DMS114 treated with DMSO at 0.1 percent for 48 hours (cell line): Measurements from ENCODE around the gene DACH1.

ENCODE experiments used
- DNase-seq: peaks from one replicate; lab custom pipeline; 2025; ENCODE audit not compliant: unreplicated experiment; lab: John Stamatoyannopoulos, UW

DACH1 gene

DNA sequence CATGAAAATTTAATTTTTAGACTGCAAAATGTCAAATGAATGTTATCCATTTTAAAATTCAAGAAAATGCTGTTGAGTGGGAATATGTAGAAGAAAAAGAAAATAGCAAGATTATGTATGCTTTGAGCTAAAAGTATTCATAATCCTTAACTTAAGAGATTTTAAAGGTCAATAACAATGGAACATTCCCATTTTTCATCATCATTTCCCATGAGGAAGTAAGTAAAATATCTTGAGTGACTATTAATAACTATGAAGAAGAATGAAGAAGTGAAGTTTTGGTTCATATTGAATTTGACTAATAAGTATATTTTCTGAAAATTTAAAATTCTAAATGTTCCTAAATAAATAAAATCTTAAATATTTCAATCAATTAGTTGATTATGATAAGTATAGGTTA is 273.4 kb downstream of the DACH1 start:
- DNase-seq: no peak

GRCh38 chr13:71591374-71591773 is 275.6 kb downstream of the DACH1 start:
- no peak for DNase-seq

DNA sequence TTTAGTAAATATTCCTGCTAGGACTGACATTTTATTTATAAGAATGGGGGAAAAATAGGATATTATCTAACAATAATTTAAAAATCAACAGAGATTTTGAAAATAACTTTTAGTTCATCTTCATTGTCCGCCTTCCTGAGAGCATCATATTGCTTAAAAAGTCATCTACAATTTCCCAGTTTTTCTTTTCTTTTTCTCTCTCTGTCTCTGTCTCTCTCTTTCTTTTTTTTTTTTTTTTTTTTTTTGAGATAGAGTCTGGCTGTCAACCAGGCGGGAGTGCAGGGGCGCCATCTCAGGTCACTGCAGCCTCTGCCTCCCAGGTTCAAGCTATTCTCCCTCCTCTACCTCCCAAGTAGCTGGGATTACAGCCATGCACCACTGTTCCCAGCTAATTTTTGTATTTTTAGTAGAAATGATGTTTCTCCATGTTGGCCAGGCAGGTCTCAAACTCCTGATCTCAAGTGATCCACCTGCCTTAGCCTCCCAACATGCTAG is 276.3 kb downstream of the DACH1 start:
- DNase-seq: no peak

GRCh38 chr13:71589032-71589431 is 278.0 kb downstream of the DACH1 start:
- no peak for DNase-seq

DNA sequence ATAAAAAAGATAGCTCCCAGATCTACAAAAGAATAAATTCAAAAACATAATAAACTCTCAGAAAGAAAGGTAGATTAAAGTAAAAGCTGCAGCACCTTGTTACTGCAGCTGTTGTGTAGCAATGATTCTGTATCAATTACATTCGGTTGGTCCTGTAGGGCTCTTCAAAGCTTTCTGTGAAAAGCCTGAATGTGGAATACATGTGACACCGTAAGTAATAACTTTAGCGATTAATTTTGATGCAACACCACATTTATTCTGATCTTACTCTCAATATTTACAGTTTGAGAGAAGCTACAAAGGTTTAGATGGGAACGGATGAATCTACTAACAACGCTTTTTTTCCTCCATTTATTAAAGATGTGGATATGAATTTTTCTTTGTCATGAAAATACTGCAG is 279.2 kb downstream of the DACH1 start:
- no peak for DNase-seq

DNA sequence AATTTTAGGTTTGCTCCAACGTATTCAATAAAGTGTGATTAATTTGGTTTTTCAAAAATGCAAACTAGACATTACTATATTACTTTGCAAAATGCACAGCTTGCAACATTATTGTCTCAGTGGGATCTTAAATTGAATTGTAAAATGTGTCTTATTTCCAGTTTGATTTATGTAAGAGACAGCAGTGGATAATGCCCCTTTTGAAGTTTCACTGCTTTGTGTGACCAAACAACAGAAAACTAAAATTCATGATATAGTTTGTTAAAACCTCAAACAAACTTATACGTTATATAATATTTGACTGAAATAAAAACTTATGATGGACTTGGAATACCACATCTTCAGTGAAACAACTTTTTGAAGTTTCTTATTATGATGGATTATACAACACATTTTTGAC is 279.8 kb downstream of the DACH1 start:
- no peak for DNase-seq

DNA sequence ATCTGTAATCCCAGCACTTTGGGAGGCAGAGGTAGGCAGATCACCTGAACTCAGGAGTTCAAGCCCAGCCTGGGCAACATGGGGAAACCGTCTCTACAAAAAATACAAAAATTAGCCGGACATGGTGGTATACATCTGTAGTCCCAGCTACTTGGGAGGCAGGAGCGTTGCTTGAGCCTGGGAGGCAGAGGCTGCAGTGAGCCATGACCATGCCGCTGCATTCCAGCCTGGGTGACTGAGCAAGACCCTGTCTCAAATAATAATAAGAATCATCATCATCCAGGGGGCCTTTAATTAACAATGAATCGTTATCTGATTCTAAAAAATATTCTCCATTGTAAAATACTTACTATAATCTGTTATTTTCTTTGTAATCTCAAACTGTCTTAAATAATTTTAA is 283.4 kb downstream of the DACH1 start:
- no peak for DNase-seq

- DNase-seq: no peak
Measured at GRCh38 chr13:71580614-71581013, 286.4 kb downstream of the DACH1 start.

DNA sequence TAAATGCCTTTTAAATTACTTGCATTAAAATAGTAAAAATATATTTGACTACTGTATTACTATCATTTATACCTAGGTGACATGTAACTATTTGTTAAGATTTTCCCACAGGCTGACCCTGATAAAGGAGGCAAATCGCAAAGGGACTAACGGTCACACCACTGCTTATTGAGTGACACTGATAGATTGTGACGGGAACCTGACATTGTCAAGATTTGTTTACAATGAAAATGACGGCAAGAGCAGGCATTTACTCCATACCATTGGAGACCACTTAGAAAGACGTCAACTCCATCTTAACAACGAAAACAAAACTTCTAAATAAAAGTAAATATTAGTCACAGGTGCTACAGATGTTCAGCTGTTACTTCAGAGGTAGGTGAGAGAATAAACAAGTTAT is 289.0 kb downstream of the DACH1 start:
- no peak for DNase-seq

DNA sequence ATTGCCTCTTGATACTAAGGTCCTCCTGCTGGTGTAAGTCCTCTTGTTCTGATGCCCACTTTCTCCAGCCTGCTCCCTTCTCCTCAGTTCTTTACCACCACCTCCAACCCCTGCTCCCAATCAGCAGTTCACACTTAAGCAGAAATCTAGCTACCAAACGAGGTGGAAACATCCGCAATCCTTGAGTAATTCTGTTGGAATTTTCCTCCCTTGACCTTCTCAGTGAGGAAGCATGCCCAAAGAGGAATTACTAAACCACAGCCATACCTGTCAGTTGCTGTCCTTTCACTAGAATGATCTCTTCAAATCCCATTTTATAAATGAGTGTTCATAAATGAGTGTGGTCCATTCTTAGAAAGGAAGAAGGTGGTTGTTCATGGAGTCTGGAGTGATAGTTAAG is 289.9 kb downstream of the DACH1 start:
- DNase-seq: no peak

- DNase-seq: no peak
Measured at GRCh38 chr13:71576571-71576970, 290.4 kb downstream of the DACH1 start.

GRCh38 chr13:71546881-71547280 is 320.1 kb downstream of the DACH1 start:
- DNase-seq: no peak

- no peak for DNase-seq
Measured at GRCh38 chr13:71540098-71540497, 326.9 kb downstream of the DACH1 start.

GRCh38 chr13:71536201-71536600 is 330.8 kb downstream of the DACH1 start:
- no peak for DNase-seq

DNA sequence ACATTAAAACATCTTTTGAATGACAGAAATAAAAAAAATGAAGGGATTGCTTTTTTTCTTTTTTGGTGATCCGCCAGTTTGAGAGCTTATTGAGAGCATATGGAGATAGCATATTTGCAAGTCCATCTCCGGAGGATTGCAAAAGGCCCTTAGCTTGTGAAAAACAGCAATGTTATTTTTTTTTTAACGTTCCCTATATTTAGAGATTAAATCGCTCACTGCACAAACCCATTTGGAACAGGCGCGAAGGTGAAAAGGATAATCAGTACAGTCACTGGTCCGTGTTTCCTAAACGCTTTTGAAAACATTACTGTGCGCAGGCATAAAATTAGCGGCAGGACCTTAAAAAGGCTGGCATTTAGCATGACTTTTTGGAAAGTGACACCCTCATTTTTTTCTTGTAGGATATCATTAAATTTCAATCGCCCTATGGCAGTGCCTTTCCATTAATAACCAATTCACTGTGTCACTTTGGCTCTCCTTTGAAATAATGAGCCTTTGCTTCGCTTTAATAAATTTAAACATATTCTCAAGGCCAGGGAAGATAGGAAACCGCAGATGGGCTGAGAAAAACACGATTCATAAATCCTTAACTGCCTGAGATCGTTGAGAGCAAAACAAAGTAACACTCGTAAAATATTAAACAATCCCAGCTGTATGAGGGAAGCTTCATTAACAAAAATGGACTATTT is 342.2 kb downstream of the DACH1 start:
- DNase-seq: no peak

GRCh38 chr13:71524245-71524612 is 342.8 kb downstream of the DACH1 start:
- no peak for DNase-seq

GRCh38 chr13:71522941-71523526 is 344.0 kb downstream of the DACH1 start:
- DNase-seq: no peak

DNA sequence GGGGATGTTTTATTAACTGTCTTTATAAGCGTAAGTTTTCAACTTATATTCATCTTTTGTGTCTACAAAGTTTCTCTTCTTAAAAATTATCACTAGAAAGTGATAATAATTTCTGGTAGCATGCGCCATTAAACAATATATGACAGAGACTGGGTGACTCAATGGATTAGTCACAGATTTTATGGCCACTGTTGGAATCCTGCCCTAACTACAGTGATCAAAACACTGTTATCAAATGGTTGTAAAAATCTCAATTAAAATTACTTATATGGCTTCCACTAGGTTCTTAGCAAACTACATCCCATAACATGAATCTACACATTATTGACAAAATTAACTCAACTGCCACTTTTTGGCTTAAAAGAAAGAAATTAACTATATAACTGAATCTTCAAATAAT is 350.0 kb downstream of the DACH1 start:
- no peak for DNase-seq

DNA sequence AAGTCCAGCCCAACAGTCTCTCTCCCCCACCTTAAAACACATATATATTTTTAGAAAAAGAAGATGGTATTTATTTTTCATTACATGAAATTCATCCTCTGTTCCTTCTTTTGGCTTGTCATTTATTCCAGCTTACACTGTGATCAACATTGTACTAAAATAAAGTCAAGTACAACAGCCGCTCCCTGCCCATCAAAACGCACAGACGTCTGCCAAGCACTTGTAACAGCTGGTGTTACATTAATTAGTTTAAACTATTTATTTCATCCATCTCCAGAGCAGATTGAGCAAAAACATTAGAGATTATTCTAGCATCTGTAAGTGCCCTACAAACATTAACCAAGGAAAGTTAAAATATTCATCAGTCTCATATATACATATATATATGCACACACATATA is 350.5 kb downstream of the DACH1 start:
- no peak for DNase-seq

DNA sequence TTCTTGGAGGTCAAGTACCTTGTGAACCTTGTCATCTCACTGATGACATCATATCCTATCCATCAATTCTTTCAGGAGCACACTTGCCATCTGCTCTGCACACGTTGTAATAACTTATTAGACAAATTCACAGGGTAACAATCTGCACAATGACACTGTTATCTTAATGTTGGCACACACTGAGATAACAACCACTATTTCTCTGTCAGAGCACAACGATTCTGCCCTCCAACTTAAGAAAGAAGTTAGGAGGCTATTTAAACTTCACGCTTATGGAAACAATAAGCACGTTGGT is 351.3 kb downstream of the DACH1 start:
- DNase-seq: no peak

DNA sequence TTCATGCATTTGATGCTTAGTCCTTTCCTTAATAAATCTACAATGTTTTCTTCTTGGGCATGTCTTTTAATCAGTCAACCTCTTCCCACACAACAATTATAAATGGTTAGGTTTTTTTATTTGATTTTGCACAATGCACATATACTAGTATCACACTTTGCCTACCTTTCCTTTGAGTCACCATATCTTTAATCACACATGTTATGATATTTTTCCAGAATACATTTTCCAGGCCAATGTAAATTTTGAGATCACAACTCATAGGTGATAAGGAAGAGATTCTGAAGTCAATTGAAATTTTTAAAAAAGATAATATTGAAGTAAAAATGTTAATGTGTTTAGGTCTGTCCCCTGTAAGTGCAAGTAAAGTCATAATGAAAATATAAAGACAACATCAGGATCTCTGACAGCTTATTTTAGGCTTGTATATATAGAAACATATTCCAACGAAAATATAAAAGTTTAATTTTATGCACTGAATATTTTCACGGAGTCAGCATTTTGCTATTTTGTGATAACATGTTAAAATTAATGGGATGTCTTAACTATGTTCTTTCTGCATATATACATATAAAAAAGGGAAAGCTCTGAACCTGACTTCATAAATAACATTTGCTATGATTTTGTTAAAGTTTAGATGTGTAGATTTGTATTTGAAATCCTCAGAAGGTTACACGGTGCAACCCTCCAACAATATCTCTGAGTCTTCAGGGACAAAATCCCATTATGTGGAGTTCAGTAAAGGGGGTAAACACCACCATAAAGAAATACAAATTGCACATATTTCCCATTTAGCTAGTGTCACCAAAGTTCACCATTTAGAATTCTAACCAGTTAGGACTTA is 351.9 kb downstream of the DACH1 start:
- no peak for DNase-seq

DNA sequence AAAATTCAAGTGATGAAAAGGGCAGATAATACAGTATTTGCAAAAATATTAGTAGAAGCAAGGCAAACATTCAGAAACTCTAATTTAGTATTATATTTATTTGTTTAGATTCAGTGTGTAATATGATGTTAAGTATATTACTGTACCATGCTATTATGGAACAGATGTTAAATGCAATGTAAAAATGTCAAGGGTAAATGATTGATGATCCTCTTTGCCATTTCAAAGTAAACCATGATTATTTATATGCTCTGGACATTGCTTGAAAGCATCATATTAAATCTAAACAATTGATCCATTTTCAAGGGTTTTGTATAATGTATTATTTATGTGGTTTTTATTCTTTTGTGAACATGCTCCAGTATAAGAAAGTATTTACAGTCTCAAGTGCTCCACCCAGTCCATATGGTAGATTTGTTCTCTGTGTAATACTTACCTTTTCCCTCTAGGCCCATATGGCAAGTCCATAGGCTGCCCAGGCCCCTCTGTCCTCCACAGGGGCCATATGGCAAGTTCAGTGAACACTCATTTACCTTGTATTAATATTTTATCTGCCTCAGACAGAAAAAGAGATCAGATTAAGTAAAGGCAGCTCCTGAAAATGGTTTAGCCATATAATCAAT is 353.5 kb downstream of the DACH1 start:
- DNase-seq: no peak
